ENCODE data around the gene ZDHHC16. TPM values are rescaled to one million over a fixed set of nuclear protein-coding genes. Genes with fewer than 3 reads are reported as not detected.

ZDHHC16 gene
- total and polyA plus RNA-seq, 2 experiments from 2014 or later: 30.8 to 85.5 TPM

DNA sequence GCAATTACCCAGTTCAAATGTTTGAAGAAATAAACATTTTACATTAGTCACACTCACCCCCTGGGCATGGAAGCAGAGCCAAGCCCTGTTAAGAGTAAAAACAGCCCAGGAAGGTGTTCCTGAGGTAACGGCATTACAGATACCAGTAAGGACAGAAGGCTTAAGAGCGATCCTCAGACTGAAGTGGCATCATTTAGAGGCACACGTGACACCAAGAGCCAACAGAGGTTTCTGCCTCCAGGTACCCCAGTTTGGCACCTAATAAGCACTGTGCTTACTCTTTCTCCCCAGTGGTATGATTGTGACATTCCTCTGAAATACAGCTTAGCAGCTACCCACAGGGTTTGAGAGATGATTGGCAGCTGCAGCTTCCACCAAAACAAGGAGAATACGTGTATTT lies 35.1 kb downstream of the ZDHHC16 start:
- Histone ChIP-seq H3K36me3 (peaks cover 26% of the 10 kb centered on the region), H3K27ac (no peak overlapping the region), H3K4me1 (ENCODE audit: low read depth) (no peaks in the 10 kb centered on the region), H3K4me3 (no peak overlapping the region), H3K9me3 (ENCODE audit: low read depth) (no peaks in the 10 kb centered on the region), H3K27me3 (no peaks in the 10 kb centered on the region)
- no peak for DNase-seq (ENCODE audit: low read depth in 1 of 2, low spot score in 1 of 2)
- TF ChIP-seq, protein P1, sequence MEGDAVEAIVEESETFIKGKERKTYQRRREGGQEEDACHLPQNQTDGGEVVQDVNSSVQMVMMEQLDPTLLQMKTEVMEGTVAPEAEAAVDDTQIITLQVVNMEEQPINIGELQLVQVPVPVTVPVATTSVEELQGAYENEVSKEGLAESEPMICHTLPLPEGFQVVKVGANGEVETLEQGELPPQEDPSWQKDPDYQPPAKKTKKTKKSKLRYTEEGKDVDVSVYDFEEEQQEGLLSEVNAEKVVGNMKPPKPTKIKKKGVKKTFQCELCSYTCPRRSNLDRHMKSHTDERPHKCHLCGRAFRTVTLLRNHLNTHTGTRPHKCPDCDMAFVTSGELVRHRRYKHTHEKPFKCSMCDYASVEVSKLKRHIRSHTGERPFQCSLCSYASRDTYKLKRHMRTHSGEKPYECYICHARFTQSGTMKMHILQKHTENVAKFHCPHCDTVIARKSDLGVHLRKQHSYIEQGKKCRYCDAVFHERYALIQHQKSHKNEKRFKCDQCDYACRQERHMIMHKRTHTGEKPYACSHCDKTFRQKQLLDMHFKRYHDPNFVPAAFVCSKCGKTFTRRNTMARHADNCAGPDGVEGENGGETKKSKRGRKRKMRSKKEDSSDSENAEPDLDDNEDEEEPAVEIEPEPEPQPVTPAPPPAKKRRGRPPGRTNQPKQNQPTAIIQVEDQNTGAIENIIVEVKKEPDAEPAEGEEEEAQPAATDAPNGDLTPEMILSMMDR (IDR thresholded peaks at IDR 0.05; ENCODE audit: low read depth, low read length): no peak

DNA sequence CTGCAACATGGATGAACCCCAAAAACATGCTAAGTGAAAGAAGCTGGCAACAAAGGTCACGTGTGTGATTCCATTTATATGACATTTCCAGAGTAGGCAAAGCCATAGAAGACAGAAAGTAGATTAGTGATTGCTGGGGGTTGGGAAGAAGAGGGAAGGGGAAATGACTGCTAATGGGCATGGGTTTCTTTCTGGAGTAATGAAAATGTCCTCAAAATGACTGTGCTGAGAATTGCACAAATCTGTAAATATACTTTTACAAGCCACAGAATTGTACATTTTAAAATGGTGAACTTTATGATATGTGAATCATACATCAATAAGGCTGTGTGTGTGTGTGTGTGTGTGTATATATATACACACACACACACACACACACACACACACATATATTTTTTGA lies 36.4 kb downstream of the ZDHHC16 start:
- H3K9me3 ChIP-seq (ENCODE audit: low read depth): no peaks in the 10 kb centered on the region
- no peaks in the 10 kb centered on the region for H3K4me1 ChIP-seq (ENCODE audit: low read depth)
- TF ChIP-seq, protein P1 (IDR thresholded peaks at IDR 0.05; ENCODE audit: low read depth, low read length): no peak
- H3K36me3 ChIP-seq: peaks cover 21% of the 10 kb centered on the region
- DNase-seq (ENCODE audit: low read depth in 1 of 2, low spot score in 1 of 2): no peak
- H3K4me3 ChIP-seq: no peak overlapping the region
- H3K27ac ChIP-seq: no peak overlapping the region
- no peaks in the 10 kb centered on the region for H3K27me3 ChIP-seq

DNA sequence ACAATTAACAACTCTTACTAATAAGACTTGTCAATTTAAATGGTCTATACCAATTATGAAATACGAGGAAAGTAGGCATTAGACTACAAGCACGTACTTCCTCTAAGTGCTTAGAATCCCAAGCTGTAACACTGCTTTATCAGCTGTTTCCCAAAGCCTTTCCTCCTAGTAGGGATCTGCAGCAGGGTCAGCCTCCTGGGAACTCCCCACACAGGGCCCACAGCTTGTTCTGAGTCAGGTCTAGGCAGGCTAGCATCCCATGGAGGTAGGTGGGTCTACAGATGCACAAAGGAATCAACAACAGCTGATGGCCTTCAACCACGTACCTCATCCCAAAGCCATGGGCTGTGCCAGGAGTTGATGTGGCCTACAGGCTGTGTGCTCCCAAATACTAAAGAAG lies 37.5 kb downstream of the ZDHHC16 start:
- H3K4me3 ChIP-seq: no peak overlapping the region
- TF ChIP-seq, protein P1 (IDR thresholded peaks at IDR 0.05; ENCODE audit: low read depth, low read length): no peak
- peaks cover 10% of the 10 kb centered on the region for H3K36me3 ChIP-seq
- DNase-seq (ENCODE audit: low read depth in 1 of 2, low spot score in 1 of 2): no peak
- no peak overlapping the region for H3K27ac ChIP-seq
- H3K4me1 ChIP-seq (ENCODE audit: low read depth): no peaks in the 10 kb centered on the region
- H3K9me3 ChIP-seq (ENCODE audit: low read depth): no peaks in the 10 kb centered on the region
- H3K27me3 ChIP-seq: no peaks in the 10 kb centered on the region

DNA sequence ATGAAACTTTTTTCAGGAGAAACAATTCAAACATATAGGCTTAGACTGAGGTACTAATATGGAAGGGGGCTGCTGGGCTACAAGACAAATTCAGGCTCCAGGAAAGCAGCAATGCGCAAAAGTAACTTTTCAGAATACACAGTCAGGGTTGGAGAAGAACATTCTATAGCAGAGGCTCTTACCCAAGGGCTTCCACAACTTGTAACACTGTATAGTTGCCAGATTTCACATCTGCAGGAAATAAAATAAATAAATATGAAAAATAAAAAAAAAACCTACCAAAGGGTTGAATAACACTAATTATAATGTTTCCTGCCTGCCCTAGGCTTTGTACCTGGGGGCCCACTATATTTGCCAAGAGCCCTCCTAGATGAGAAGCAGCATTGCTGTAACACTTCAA lies 37.9 kb downstream of the ZDHHC16 start:
- Histone ChIP-seq H3K27ac (no peak overlapping the region), H3K27me3 (no peaks in the 10 kb centered on the region), H3K9me3 (ENCODE audit: low read depth) (no peaks in the 10 kb centered on the region), H3K4me3 (no peak overlapping the region), H3K4me1 (ENCODE audit: low read depth) (no peaks in the 10 kb centered on the region), H3K36me3 (peaks cover 7% of the 10 kb centered on the region)
- TF ChIP-seq, protein P1 (IDR thresholded peaks at IDR 0.05; ENCODE audit: low read depth, low read length): no peak
- no peak for DNase-seq (ENCODE audit: low read depth in 1 of 2, low spot score in 1 of 2)

DNA sequence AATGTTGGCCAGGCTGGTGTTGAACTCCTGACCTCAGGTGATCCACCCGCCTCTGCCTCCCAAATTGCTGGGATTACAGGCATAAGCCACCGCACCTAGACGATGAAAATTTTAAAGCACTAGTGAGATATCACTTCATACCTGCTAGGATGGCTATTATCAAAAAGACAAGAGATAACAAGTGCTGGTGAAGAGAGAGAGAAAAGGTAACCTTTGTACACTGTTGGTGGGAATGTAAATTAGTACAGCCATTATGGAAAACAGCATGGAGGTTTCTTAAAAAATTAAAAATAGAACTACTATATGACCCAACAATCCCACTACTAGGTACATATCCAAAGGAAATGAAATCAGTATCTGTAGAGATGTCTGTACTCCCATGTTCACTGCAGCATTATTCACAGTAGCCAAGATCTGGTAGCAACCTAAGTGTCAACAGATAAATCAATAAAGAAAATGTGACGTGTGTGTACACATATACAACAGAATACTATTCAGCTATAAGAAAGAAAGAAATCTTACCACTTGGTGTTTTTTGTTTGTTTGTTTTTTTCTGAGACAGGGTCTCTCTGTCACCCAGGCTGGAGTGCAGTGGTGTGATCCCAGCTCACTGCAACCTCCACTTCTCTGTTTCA lies 39.8 kb downstream of the ZDHHC16 start:
- TF ChIP-seq, protein P1 (IDR thresholded peaks at IDR 0.05; ENCODE audit: low read depth, low read length): no peak
- H3K4me1 ChIP-seq (ENCODE audit: low read depth): no peaks in the 10 kb centered on the region
- no peak overlapping the region for H3K4me3 ChIP-seq
- no peaks in the 10 kb centered on the region for H3K27me3 ChIP-seq
- no peak for DNase-seq (ENCODE audit: low read depth in 1 of 2, low spot score in 1 of 2)
- peaks cover 1% of the 10 kb centered on the region for H3K36me3 ChIP-seq
- no peaks in the 10 kb centered on the region for H3K9me3 ChIP-seq (ENCODE audit: low read depth)
- H3K27ac ChIP-seq: no peak overlapping the region

Data from cardiac muscle cell (in vitro differentiated cells and primary cell).